C4-2B (cell line): ENCODE data around the gene TVP23A.

ENCODE experiments used
- CTCF ChIP-seq: fragments of 450-650 bp; conservative IDR thresholded peaks from 2 replicates; pipeline ENCODE4 v1.5.1; 2017; ENCODE audit warnings: mild to moderate bottlenecking
- ZFX ChIP-seq: fragments of 450-650 bp; IDR thresholded peaks from 2 replicates; pipeline ENCODE4 v1.6.1; 2017

- TF ChIP-seq CTCF (no peak), ZFX (no peak)
These were observed 1.1 kb downstream of the TVP23A start for GRCh38 chr16:10817514-10817913.
